KMS-11 (cell line): Measurements from ENCODE around the gene MAPK1IP1L.

Source experiments
- H2AFZ ChIP-seq: fragments of 200-600 bp; sonication (generic); 2 replicates; pipeline ENCODE4 v1.6.1; 2016; ENCODE audit warnings: antibody characterized with exemption, mixed run types, low read depth
- H3K27ac ChIP-seq: fragments of 200-600 bp; sonication (generic); 2 replicates; pipeline ENCODE4 v1.6.1; 2016; ENCODE audit warnings: mild to moderate bottlenecking, mixed run types
- H3K27me3 ChIP-seq: fragments of 200-600 bp; sonication (generic); 2 replicates; pipeline ENCODE4 v1.6.1; 2017; ENCODE audit warnings: mild to moderate bottlenecking, low read depth, mixed run types, moderate library complexity; ENCODE audit not compliant: insufficient read depth
- H3K36me3 ChIP-seq: fragments of 200-600 bp; sonication (generic); 2 replicates; pipeline ENCODE4 v1.6.1; 2017; ENCODE audit warnings: mild to moderate bottlenecking, mixed run types; ENCODE audit not compliant: insufficient read depth
- H3K4me1 ChIP-seq: fragments of 200-600 bp; sonication (generic); 2 replicates; pipeline ENCODE4 v1.6.1; 2016; ENCODE audit warnings: mild to moderate bottlenecking, low read depth, mixed run types; ENCODE audit not compliant: poor library complexity, severe bottlenecking
- H3K4me2 ChIP-seq: fragments of 200-600 bp; sonication (generic); 2 replicates; pipeline ENCODE4 v1.7.0; 2016; ENCODE audit warnings: mild to moderate bottlenecking, mixed run types
- H3K4me3 ChIP-seq: fragments of 200-600 bp; sonication (generic); IDR thresholded peaks from 2 replicates; pipeline ENCODE4 v1.6.1; 2017; ENCODE audit warnings: low read depth, low read length, mixed read lengths; ENCODE audit not compliant: insufficient read depth
- H3K79me2 ChIP-seq: fragments of 200-600 bp; sonication (generic); 2 replicates; pipeline ENCODE4 v1.6.1; 2016; ENCODE audit warnings: low read depth, mixed run types; ENCODE audit not compliant: insufficient read depth
- H3K9ac ChIP-seq: fragments of 200-600 bp; sonication (generic); 2 replicates; pipeline ENCODE4 v1.6.1; 2016; ENCODE audit warnings: mild to moderate bottlenecking, mixed run types
- H4K20me1 ChIP-seq: fragments of 200-600 bp; sonication (generic); 2 replicates; pipeline ENCODE4 v1.6.1; 2016; ENCODE audit warnings: mild to moderate bottlenecking, mixed run types; ENCODE audit not compliant: insufficient read depth
- TF ChIP-seq, protein P1 (sequence below): fragments of 200-600 bp; sonication (generic); conservative IDR thresholded peaks from 2 replicates; pipeline ENCODE4 v1.6.1; 2017; ENCODE audit warnings: low read depth, mild to moderate bottlenecking, antibody characterized with exemption, low read length, moderate library complexity, mixed read lengths

MAPK1IP1L gene

DNA sequence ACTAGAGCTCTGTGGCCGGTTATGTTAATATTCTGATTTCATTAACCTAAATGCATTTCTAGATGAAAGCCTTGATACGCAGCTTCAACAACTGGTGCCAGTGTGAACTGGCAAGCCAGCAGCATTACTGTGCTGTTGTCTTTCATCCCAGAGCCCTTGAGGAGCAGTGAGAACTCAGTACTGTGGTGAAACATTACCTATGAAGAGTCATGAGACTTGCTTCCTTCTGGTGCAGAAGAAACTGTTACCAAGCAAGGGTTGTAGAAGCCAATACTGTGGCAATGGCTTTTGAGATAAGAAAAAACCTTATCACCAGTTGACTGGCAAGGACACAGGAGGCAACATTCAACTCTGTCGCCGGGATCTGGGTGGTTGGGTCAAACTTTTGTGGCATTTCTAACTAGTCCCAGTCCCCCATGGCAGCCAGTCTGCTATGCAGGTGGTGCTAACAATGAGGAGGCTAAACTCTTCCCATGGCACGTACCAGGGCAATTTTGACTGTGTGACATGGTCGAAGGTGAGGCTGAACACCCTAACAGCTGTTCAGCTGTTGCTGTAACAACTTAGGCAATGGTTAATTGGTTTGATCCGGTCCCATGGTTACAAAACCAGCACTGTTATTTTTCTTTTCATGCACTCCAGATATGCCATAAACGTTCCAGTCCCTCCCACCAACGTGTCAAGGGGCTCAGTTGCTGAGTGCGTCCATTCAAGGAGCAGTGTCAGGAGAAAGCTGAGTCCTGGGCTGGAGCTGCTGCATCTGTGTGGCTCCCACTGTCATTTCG lies 65.0 kb downstream of the MAPK1IP1L start:
- Histone ChIP-seq H3K27me3 (no peaks in the 10 kb centered on the region), H3K4me2 (no peak overlapping the region), H3K36me3 (no peaks in the 10 kb centered on the region), H3K4me1 (no peaks in the 10 kb centered on the region), H4K20me1 (no peaks in the 10 kb centered on the region), H3K79me2 (no peaks in the 10 kb centered on the region), H3K4me3 (no peak overlapping the region), H3K27ac (no peak overlapping the region), H2AFZ (no peak overlapping the region), H3K9ac (no peak overlapping the region)
- TF ChIP-seq, protein P1, sequence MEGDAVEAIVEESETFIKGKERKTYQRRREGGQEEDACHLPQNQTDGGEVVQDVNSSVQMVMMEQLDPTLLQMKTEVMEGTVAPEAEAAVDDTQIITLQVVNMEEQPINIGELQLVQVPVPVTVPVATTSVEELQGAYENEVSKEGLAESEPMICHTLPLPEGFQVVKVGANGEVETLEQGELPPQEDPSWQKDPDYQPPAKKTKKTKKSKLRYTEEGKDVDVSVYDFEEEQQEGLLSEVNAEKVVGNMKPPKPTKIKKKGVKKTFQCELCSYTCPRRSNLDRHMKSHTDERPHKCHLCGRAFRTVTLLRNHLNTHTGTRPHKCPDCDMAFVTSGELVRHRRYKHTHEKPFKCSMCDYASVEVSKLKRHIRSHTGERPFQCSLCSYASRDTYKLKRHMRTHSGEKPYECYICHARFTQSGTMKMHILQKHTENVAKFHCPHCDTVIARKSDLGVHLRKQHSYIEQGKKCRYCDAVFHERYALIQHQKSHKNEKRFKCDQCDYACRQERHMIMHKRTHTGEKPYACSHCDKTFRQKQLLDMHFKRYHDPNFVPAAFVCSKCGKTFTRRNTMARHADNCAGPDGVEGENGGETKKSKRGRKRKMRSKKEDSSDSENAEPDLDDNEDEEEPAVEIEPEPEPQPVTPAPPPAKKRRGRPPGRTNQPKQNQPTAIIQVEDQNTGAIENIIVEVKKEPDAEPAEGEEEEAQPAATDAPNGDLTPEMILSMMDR = no peak

DNA sequence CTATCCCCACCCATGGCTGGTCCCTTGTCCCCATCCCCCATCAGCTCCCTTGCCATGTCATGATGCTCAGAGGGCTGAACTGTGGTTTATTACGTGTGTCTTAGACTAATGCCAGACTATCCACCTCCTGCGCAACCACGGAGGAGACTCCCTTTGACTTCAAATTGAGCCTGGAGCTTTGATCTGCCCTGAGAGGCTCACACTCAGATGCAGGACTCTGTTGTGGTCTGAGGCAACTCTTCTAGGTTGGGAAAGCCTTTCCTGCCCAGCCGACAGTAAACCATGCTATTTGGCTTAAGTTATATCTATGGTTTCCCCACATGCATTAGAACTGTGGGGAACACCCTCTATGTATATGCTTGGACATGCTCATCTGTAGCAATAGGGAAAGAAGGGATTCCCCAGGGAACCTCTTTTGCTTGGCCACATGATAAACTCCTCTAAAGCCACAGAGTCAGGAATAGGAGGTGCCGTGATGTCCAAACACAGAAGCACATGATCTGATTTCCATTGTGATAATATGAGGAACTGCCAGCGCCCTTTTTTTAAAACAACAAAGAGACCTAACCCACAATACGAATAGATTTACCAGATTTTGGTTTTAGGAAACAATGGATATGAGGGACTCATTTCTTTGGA lies 66.5 kb downstream of the MAPK1IP1L start:
- H4K20me1 ChIP-seq = no peaks in the 10 kb centered on the region
- no peak overlapping the region for H3K4me3 ChIP-seq
- no peak overlapping the region for H3K27ac ChIP-seq
- TF ChIP-seq, protein P1 = no peak
- no peak overlapping the region for H3K9ac ChIP-seq
- no peaks in the 10 kb centered on the region for H3K4me1 ChIP-seq
- H3K4me2 ChIP-seq = no peak overlapping the region
- H2AFZ ChIP-seq = no peak overlapping the region
- no peaks in the 10 kb centered on the region for H3K36me3 ChIP-seq
- H3K79me2 ChIP-seq = no peaks in the 10 kb centered on the region
- no peaks in the 10 kb centered on the region for H3K27me3 ChIP-seq

DNA sequence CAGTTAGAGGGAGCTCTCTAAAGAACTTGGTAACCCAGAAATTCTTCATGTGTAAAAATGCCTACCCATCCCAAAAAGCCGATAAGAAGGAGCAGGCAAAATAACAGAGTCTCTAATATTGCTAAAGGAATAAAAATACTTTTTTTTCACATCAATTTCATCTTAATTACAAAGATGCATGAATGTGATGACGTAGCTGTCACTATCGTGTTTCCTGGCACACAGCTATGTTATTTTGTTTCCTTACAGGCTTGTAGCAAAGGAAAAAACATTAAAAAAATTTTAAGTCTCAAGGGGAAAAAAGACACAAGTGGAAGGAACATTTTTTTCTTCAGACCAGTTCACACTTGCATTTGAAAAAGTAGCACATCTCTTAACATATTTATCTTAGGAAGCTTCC lies 67.3 kb downstream of the MAPK1IP1L start:
- Histone ChIP-seq H3K9ac (no peak overlapping the region), H3K27ac (no peak overlapping the region), H3K36me3 (no peaks in the 10 kb centered on the region), H3K27me3 (no peaks in the 10 kb centered on the region), H3K4me2 (no peak overlapping the region), H2AFZ (no peak overlapping the region), H3K4me3 (no peak overlapping the region), H3K79me2 (no peaks in the 10 kb centered on the region), H3K4me1 (no peaks in the 10 kb centered on the region), H4K20me1 (no peaks in the 10 kb centered on the region)
- TF ChIP-seq, protein P1 = no peak
